Esophagus squamous epithelium (tissue), 5 donors: ENCODE measurements around the gene KCTD20. TPM values are rescaled to one million over a fixed set of nuclear protein-coding genes. Genes with fewer than 3 reads are reported as not detected.

ENCODE experiments used
- DNase-seq: peaks from one replicate; lab custom pipeline; 2025; lab: John Stamatoyannopoulos, UW
- H3K27ac ChIP-seq, 4 donors: fragments of 200-600 bp; sonication (generic); one replicate each; pipeline ENCODE4 v1.5.1; 2016 to 2019; ENCODE audit warnings: mild to moderate bottlenecking in 1 of 4
- H3K27me3 ChIP-seq, 4 donors: fragments of 200-600 bp; sonication (generic); 1 replicate in 3 of 4; 2 replicates in 1 of 4; pipeline versions ENCODE4 v1.5.1 to v1.6.0; 2017 to 2021; ENCODE audit warnings: antibody characterized with exemption in 1 of 4
- H3K36me3 ChIP-seq, 3 donors: fragments of 200-600 bp; sonication (generic); one replicate each; pipeline ENCODE4 v1.5.1; 2016 to 2019
- H3K4me1 ChIP-seq, 3 donors: fragments of 200-600 bp; sonication (generic); one replicate each; pipeline ENCODE4 v1.5.1; 2017 to 2019
- H3K4me3 ChIP-seq, 4 donors: fragments of 200-600 bp; sonication (generic); 1 replicate in 3 of 4; 2 replicates in 1 of 4; pipeline ENCODE4 v1.5.1; 2016 to 2019; ENCODE audit warnings: mild to moderate bottlenecking in 2 of 4, moderate library complexity in 1 of 4
- H3K9me3 ChIP-seq, 3 donors: fragments of 200-600 bp; sonication (generic); one replicate each; pipeline ENCODE4 v1.5.1; 2016 to 2019
- POLR2A ChIP-seq, 4 donors: fragments of 450-650 bp; IDR thresholded peaks; one replicate each; pipeline ENCODE4 v1.6.1; 2017; ENCODE audit warnings: antibody characterized with exemption in 4 of 4, mild to moderate bottlenecking in 4 of 4, moderate library complexity in 3 of 4
- WGBS, 2 donors: methylation state at CpG; one replicate each; pipeline ENCODE4 v1.1.5; 2018; 5-methylcytosine and 5-hydroxymethylcytosine counted together
- intact Hi-C: fragments of 100-400 bp; cut with DNase I; formaldehyde crosslinking; loops from one replicate; pipeline ENCODE4 v1.15.0; 2022
- small RNA-seq, 4 donors: library from RNA; depleted of rRNA; stranded (forward); fragments of <200 nt; gene quantifications; one replicate each; pipeline ENCODE3, GENCODE V24; 2016
- total RNA-seq, 4 donors: library from RNA; depleted of rRNA; stranded (reverse); fragments of >200 nt; gene quantifications; one replicate each; pipeline ENCODE4 v1.1.0, GENCODE V29; 2016
- TF ChIP-seq, protein P1 (sequence below), 6 experiments: fragments of 450-650 bp in 4 of 6; fragments of 200-600 bp in 2 of 6; sonication (generic) in 2 of 6; IDR thresholded peaks; one replicate each; pipeline ENCODE4 v1.5.1; 2016 to 2019; ENCODE audit warnings: antibody characterized with exemption in 6 of 6, mild to moderate bottlenecking in 4 of 6, moderate library complexity in 4 of 6
- donor health status: DM: yes; HTN: yes; CAD: no.

KCTD20 gene
- total RNA-seq, 4 donors from 2014 or later = 35.9 to 47.5 (median 41.0) TPM

DNA sequence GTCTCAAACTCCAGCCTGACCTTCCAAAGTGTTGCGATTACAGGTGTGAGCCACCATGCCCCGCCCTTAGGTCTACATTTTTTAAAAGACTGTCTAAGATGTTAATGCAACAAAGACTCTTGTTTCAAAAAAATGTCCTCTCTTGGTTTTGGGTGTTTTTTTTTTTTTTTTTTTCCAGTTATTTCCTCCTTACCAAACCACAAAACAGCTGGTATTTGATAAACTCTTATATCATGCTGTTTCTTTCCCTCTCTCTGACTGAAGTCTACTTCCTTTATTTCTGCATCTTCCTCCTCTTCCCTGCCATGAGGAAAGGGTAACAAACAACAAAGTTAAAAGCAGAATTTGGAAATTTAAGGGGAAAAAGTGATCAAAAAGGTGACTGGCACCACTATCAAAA, 83.3 kb downstream of the KCTD20 start:
- intact Hi-C loops = no loop called here
- H3K27me3 ChIP-seq = no peaks in the 10 kb centered on the region
- peaks cover 5 to 22% (median 6%) of the 10 kb centered on the region in 3 donors for H3K4me1 ChIP-seq
- no peak overlapping the region for H3K4me3 ChIP-seq
- peaks cover 0 to 87% (median 7%) of the 10 kb centered on the region in 3 donors for H3K36me3 ChIP-seq
- no peaks in the 10 kb centered on the region for H3K9me3 ChIP-seq
- 77 to 80% methylated on average over 2 of the region's 2 CpGs for WGBS, 2 donors
- no peak overlapping the region for H3K27ac ChIP-seq
- TF ChIP-seq, protein P1, sequence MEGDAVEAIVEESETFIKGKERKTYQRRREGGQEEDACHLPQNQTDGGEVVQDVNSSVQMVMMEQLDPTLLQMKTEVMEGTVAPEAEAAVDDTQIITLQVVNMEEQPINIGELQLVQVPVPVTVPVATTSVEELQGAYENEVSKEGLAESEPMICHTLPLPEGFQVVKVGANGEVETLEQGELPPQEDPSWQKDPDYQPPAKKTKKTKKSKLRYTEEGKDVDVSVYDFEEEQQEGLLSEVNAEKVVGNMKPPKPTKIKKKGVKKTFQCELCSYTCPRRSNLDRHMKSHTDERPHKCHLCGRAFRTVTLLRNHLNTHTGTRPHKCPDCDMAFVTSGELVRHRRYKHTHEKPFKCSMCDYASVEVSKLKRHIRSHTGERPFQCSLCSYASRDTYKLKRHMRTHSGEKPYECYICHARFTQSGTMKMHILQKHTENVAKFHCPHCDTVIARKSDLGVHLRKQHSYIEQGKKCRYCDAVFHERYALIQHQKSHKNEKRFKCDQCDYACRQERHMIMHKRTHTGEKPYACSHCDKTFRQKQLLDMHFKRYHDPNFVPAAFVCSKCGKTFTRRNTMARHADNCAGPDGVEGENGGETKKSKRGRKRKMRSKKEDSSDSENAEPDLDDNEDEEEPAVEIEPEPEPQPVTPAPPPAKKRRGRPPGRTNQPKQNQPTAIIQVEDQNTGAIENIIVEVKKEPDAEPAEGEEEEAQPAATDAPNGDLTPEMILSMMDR (IDR thresholded peaks at IDR 0.05) = no peak
- TF ChIP-seq POLR2A (IDR thresholded peaks at IDR 0.05) = no peak
- no peak for DNase-seq

DNA sequence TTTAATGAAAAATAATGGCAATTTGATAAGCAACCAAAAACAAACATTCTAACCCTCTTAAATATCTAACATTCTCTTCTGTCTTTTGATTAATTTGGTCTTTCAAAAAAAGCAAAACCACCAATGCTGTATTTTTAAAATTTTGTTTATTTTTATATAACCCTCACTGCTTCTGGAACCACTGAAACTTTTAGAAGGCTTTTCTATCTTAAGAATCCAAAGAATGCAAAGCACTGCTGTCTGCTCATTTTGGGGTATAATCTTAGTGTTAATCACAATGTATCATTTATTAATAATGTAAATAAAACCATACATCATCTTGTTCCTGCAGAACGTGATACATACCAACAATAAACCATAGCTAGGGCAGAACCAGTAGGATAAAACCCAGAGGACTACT, 90.5 kb downstream of the KCTD20 start:
- Histone ChIP-seq H3K36me3 (peaks cover 0 to 94% (median 8%) of the 10 kb centered on the region in 3 donors), H3K4me1 (peaks cover 0 to 7% (median 0%) of the 10 kb centered on the region in 3 donors), H3K27ac (no peak overlapping the region), H3K9me3 (no peaks in the 10 kb centered on the region), H3K27me3 (no peaks in the 10 kb centered on the region), H3K4me3 (no peak overlapping the region)
- DNase-seq = no peak
- TF ChIP-seq POLR2A (IDR thresholded peaks at IDR 0.05) = no peak
- TF ChIP-seq, protein P1 (IDR thresholded peaks at IDR 0.05) = no peak
- intact Hi-C loops = no loop called here
- WGBS, 2 donors = 35 to 44% methylated on average over 1 of the region's 1 CpG

- H3K4me1 ChIP-seq = peaks cover 0 to 20% (median 0%) of the 10 kb centered on the region in 3 donors
- DNase-seq = no peak
- 87 to 93% methylated on average over 3 of the region's 3 CpGs for WGBS, 2 donors
- TF ChIP-seq POLR2A (IDR thresholded peaks at IDR 0.05) = no peak
- TF ChIP-seq, protein P1 (IDR thresholded peaks at IDR 0.05) = no peak
- H3K27me3 ChIP-seq = no peaks in the 10 kb centered on the region
- no peaks in the 10 kb centered on the region for H3K9me3 ChIP-seq
- H3K27ac ChIP-seq = no peak overlapping the region
- H3K4me3 ChIP-seq = no peak overlapping the region
- intact Hi-C loops = no loop called here
- H3K36me3 ChIP-seq = peaks cover 0 to 87% (median 14%) of the 10 kb centered on the region in 3 donors
These were observed 94.2 kb downstream of the KCTD20 start for GRCh38 chr6:36536873-36537547.

DNA sequence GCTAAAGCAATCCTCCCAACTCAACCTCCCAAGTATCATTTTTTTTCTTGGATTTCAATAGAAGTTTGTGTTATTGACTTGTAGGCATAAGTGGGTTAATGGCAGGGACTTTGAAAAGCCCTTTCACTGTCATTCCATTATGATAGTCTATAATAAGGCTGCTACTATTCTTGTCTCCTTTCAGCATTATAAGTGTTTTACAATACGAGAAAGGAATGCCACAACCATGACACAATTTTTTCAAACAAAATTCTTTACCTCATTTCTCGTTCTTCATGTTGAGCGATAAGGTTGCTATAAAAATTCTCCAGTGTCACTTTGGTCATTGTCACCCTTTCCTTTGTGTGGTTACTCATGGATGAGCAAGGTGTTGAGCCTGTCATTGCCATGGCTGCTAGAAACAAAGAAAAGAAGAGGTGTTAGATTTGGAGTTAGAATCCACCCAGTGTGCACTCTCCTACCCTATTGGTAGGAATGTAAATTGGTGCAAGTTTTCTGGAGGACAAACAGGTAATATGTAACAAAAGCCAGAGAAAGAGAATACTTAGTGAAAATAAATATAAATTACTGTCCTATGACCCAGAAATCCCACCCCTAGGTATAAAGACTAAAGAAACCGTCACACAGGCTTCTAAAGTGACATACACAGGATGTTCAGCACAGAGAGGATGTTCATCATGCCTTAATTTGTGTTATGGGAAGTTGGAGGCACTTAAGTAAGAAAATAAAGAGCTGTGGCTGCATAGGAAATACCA, 97.2 kb downstream of the KCTD20 start:
- H3K4me1 ChIP-seq = peaks cover 9 to 41% (median 15%) of the 10 kb centered on the region in 3 donors
- peaks cover 0 to 60% (median 14%) of the 10 kb centered on the region in 3 donors for H3K36me3 ChIP-seq
- no peaks in the 10 kb centered on the region for H3K9me3 ChIP-seq
- no peak for DNase-seq
- no peak overlapping the region for H3K4me3 ChIP-seq
- WGBS, 2 donors = 85 to 90% methylated on average over 4 of the region's 4 CpGs
- no peak overlapping the region for H3K27ac ChIP-seq
- intact Hi-C loops = loop anchor here (10.0 kb wide), 1 partner anchor 55 kb away; the partner anchor contains the start of gene SRSF3
- TF ChIP-seq, protein P1 (IDR thresholded peaks at IDR 0.05) = peak in 1 of 6 experiments; percentile 22
- no peak for TF ChIP-seq POLR2A (IDR thresholded peaks at IDR 0.05)
- H3K27me3 ChIP-seq = no peaks in the 10 kb centered on the region

Small RNA genes within 50 kb of the gene (small RNA-seq; reads per million reads assigned to genes)
- gene RN7SL502P = 0 reads per million in 4 donors

Other genes starting within 250 kb of the KCTD20 start
- 10 to 100 TPM in 2 of 4 donors, 1 to 10 TPM in 2; 6.3 to 16.8 (median 9.9) TPM for gene BRPF3, start 246.3 kb upstream of the KCTD20 start, total RNA-seq
- under 1 TPM in 2 of 4 donors, not detected in 2; 0.59 to 0.64 TPM for gene PNPLA1, start 172.9 kb upstream of the KCTD20 start, total RNA-seq
- gene BNIP5, start 106.1 kb upstream of the KCTD20 start, total RNA-seq = not detected
- 1 to 10 TPM; 1.3 to 7.3 (median 2.3) TPM for gene ETV7, start 55.3 kb upstream of the KCTD20 start, total RNA-seq
- gene PXT1, start 146 bp upstream of the KCTD20 start, total RNA-seq = not detected
- gene STK38, start 104.5 kb downstream of the KCTD20 start, total RNA-seq = 10 to 100 TPM; 26.5 to 33.6 (median 30.3) TPM
- 100 to 1,000 TPM; 111 to 213 (median 185) TPM for gene SRSF3, start 151.4 kb downstream of the KCTD20 start, total RNA-seq
- gene CDKN1A, start 235.7 kb downstream of the KCTD20 start, total RNA-seq = 100 to 1,000 TPM in 2 of 4 donors, 10 to 100 TPM in 2; 86.8 to 209 (median 131) TPM